ENCODE data around the gene HNRNPAB. TPM values are rescaled to one million over a fixed set of nuclear protein-coding genes. Genes with fewer than 3 reads are reported as not detected.
A peak's percentile ranks its signal among the peaks of the same experiment; 100 is the strongest.

HNRNPAB gene
- total and polyA plus RNA-seq, 9 of the 15 experiments (the other 6 are each of a cell fraction or from before 2014, with no cell fraction given), result 34.6 to 425 (median 236) TPM

- TF ChIP-seq ETV6 (IDR thresholded peaks at IDR 0.05; ENCODE audit: borderline replicate concordance in 1 of 2, low read depth in 2 of 2, low read length in 1 of 2), result no peak
- TF ChIP-seq ETV6 (CRISPR knock-in tag; IDR thresholded peaks at IDR 0.05; ENCODE audit: borderline replicate concordance), result no peak
- peak; percentile 78 for TF ChIP-seq ARID4B (CRISPR knock-in tag; IDR thresholded peaks at IDR 0.05)
- TF ChIP-seq CTCF (IDR thresholded peaks at IDR 0.05 in 2 of 3, conservative IDR thresholded peaks at IDR 0.05 in 1 of 3; ENCODE audit: insufficient read depth in 2 of 3, low read depth in 1 of 3, low read length in 3 of 3), result peak in 2 of 3 experiments; percentile 14 to 61; a peak in 2 of 6 replicates
- TF ChIP-seq ZNF507 (tag; conservative IDR thresholded peaks at IDR 0.05), result no peak
- TF ChIP-seq STAT6 (CRISPR knock-in tag; IDR thresholded peaks at IDR 0.05), result no peak
- TF ChIP-seq PHB (CRISPR knock-in tag; IDR thresholded peaks at IDR 0.05), result no peak
- no peak for TF ChIP-seq CBFA2T2 (conservative IDR thresholded peaks at IDR 0.05)
- TF ChIP-seq ZBTB11 (CRISPR knock-in tag; IDR thresholded peaks at IDR 0.05), result peak in 2 of 3 experiments; percentile 15 to 76; a peak in 1 of 6 replicates
- TF ChIP-seq HMGN3 (IDR thresholded peaks at IDR 0.05; ENCODE audit: borderline replicate concordance, extremely low read depth, insufficient read length, low read depth, low read length), result peak; percentile 72
- TF ChIP-seq FUS (optimal IDR thresholded peaks at IDR 0.05; ENCODE audit: low read depth, low read length), result peak; percentile 30
- TF ChIP-seq NR1H2 (CRISPR knock-in tag; IDR thresholded peaks at IDR 0.05), result 0 out of 2 replicates have a peak, but pooled peaks have one; percentile 54
- TF ChIP-seq SIN3B (IDR thresholded peaks at IDR 0.05; ENCODE audit: low read depth), result 0 out of 2 replicates have a peak, but pooled peaks have one; percentile 19
Observed at GRCh38 chr5:178232124-178232919, 28.0 kb downstream of the HNRNPAB start, which contains the start of gene PHYKPL (continued).

Measured in K562 (cell line).